Right atrium auricular region (tissue), 2 donors: ENCODE data around the gene ZFX. TPM values are rescaled to one million over a fixed set of nuclear protein-coding genes. Genes with fewer than 3 reads are reported as not detected.

Source experiments
- DNase-seq: peaks from one replicate; pipeline ENCODE4 v3.0.0-alpha.2; 2019; ENCODE audit warnings: low spot score
- H3K27ac ChIP-seq, 2 donors: fragments of 200-600 bp; sonication (generic); 1 replicate in 1 of 2; 2 replicates in 1 of 2; pipeline ENCODE4 v1.5.1; 2016 to 2019
- H3K27me3 ChIP-seq, 2 donors: fragments of 200-600 bp; sonication (generic); one replicate each; pipeline versions ENCODE4 v1.5.1 to v1.6.0; 2017 to 2019
- H3K36me3 ChIP-seq: fragments of 200-600 bp; sonication (generic); one replicate; pipeline ENCODE4 v1.5.1; 2016
- H3K4me1 ChIP-seq, 2 donors: fragments of 200-600 bp; sonication (generic); one replicate each; pipeline versions ENCODE4 v1.5.1 to v1.6.0; 2017 to 2019
- H3K4me3 ChIP-seq, 2 donors: fragments of 200-600 bp; sonication (generic); 1 replicate in 1 of 2; 2 replicates in 1 of 2; pipeline ENCODE4 v1.5.1; 2017 to 2019; ENCODE audit warnings: mild to moderate bottlenecking in 1 of 2, moderate library complexity in 1 of 2
- H3K9me3 ChIP-seq, 2 donors: fragments of 200-600 bp; sonication (generic); one replicate each; pipeline ENCODE4 v1.5.1; 2019
- total RNA-seq, 2 donors: library from RNA; depleted of rRNA; stranded (reverse); fragments of >200 nt; gene quantifications; one replicate each; pipeline ENCODE4 v1.1.0, GENCODE V29; 2016
- TF ChIP-seq, protein P1 (sequence below), 2 donors: fragments of 200-600 bp; sonication (generic); IDR thresholded peaks; one replicate each; pipeline ENCODE4 v1.5.1; 2019; ENCODE audit warnings: antibody characterized with exemption in 2 of 2

Gene ZFX
- total RNA-seq, 2 donors from 2014 or later, result 32.6 to 36.6 TPM

DNA sequence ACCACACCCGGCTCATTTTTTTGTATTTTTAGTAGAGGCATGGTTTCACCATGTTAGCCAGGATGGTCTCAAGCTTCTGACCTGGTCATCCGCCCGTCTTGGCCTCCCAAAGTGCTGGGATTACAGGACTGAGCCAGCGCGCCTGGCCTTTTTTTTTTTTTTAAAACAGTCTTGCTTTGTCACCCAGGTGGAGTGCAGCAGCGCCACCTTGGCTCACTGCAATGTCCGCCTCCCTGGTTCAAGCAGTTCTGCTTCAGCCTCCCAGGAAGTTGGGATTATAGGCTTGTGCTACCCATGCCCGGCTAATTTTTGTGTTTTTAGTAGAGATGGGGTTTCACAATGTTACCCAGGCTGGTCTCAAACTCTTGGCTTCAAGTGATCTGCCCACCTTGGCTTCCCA, 28.9 kb downstream of the ZFX start:
- no peaks in the 10 kb centered on the region for H3K9me3 ChIP-seq
- peaks cover 63% of the 10 kb centered on the region for H3K36me3 ChIP-seq
- H3K27ac ChIP-seq, result no peak overlapping the region
- no peaks in the 10 kb centered on the region for H3K4me1 ChIP-seq
- TF ChIP-seq, protein P1, sequence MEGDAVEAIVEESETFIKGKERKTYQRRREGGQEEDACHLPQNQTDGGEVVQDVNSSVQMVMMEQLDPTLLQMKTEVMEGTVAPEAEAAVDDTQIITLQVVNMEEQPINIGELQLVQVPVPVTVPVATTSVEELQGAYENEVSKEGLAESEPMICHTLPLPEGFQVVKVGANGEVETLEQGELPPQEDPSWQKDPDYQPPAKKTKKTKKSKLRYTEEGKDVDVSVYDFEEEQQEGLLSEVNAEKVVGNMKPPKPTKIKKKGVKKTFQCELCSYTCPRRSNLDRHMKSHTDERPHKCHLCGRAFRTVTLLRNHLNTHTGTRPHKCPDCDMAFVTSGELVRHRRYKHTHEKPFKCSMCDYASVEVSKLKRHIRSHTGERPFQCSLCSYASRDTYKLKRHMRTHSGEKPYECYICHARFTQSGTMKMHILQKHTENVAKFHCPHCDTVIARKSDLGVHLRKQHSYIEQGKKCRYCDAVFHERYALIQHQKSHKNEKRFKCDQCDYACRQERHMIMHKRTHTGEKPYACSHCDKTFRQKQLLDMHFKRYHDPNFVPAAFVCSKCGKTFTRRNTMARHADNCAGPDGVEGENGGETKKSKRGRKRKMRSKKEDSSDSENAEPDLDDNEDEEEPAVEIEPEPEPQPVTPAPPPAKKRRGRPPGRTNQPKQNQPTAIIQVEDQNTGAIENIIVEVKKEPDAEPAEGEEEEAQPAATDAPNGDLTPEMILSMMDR (IDR thresholded peaks at IDR 0.05), result no peak
- no peaks in the 10 kb centered on the region for H3K27me3 ChIP-seq
- DNase-seq, result no peak
- H3K4me3 ChIP-seq, result no peak overlapping the region

DNA sequence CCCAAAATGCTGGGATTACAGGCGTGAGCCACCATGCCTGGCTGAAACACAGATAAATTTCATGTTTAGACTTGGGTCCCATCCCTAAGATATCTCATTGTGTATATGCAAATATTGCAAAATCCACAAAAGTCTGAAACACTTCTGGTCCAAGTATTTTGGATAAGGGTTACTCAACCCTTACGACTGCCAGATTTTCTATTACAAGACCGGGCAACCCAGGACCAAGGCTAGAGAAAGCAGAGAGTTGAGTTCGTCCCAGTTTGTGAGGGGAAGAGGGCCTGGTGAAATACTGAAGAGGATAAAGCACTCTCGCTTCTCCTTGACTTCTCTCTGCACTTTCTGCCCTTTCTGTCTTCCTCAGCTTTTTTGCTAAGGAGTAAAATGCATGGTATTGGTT, 34.5 kb downstream of the ZFX start:
- no peak for DNase-seq
- Histone ChIP-seq H3K36me3 (peaks cover 19% of the 10 kb centered on the region), H3K27me3 (no peaks in the 10 kb centered on the region), H3K4me3 (no peak overlapping the region), H3K4me1 (no peaks in the 10 kb centered on the region), H3K27ac (no peak overlapping the region), H3K9me3 (no peaks in the 10 kb centered on the region)
- TF ChIP-seq, protein P1 (IDR thresholded peaks at IDR 0.05), result no peak

DNA sequence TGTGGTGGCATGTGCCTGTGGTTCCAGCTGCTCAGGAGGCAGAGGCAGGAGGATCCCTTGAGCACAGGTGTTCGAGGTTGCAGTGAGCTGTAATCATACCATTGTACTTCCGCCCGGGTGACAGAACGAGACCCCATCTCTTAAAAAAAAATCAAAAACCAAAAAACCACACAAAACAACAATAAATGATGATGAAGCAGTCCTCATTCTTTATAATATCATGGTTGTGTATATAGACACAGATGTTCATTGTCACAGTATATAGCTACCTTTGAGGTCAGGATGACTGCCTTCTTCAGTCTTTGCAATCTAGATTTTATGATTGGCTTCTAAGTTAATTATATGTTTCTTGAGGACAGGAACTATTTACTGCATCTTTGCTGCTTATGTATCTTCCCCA, 37.0 kb downstream of the ZFX start:
- Histone ChIP-seq H3K4me1 (peaks cover 0 to 4% of the 10 kb centered on the region in 2 donors), H3K36me3 (no peaks in the 10 kb centered on the region), H3K9me3 (no peaks in the 10 kb centered on the region), H3K27me3 (no peaks in the 10 kb centered on the region), H3K27ac (no peak overlapping the region), H3K4me3 (no peak overlapping the region)
- TF ChIP-seq, protein P1 (IDR thresholded peaks at IDR 0.05), result no peak
- no peak for DNase-seq

DNA sequence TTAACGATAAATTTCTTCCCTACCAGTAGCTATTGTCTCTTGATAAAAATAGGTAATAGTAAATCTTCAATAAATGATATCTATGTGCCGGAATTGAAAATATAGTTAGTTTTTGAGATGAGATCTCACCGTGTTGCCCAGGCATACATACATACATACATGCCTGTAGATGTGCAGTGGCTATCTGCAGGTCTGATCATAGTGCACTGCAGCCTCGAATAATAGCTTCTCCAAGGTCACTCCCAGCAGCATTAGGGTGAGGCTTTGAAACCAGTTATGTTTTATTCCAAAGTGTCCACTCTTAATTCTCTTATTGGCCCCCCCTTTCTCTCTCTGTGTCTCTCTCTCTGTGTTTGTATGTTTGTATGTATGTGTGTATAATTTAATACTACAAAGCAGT, 37.5 kb downstream of the ZFX start:
- Histone ChIP-seq H3K4me1 (peaks cover 0 to 4% of the 10 kb centered on the region in 2 donors), H3K4me3 (no peak overlapping the region), H3K9me3 (no peaks in the 10 kb centered on the region), H3K36me3 (no peaks in the 10 kb centered on the region), H3K27me3 (no peaks in the 10 kb centered on the region), H3K27ac (no peak overlapping the region)
- DNase-seq, result no peak
- TF ChIP-seq, protein P1 (IDR thresholded peaks at IDR 0.05), result no peak

DNA sequence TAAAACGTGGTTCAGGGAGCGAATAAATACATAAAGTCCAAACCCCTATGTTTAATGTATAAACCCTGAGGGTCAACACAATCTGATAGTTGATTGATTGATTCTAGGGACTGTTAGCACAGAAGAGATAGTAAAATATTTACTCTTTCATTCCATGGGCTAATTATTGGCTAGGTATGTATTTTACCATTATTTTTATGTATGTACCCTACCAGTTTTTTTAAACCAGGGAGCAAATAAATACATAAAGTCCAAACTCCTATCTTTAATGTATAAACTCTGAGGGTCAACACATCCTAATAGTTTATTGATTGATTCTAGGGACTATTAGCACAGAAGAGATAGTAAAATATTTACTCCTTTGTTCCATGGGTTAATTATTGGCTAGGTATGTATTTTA, 40.0 kb downstream of the ZFX start:
- Histone ChIP-seq H3K27ac (no peak overlapping the region), H3K36me3 (no peaks in the 10 kb centered on the region), H3K27me3 (no peaks in the 10 kb centered on the region), H3K4me3 (no peak overlapping the region), H3K4me1 (peaks cover 0 to 8% of the 10 kb centered on the region in 2 donors), H3K9me3 (no peaks in the 10 kb centered on the region)
- TF ChIP-seq, protein P1 (IDR thresholded peaks at IDR 0.05), result no peak
- no peak for DNase-seq

DNA sequence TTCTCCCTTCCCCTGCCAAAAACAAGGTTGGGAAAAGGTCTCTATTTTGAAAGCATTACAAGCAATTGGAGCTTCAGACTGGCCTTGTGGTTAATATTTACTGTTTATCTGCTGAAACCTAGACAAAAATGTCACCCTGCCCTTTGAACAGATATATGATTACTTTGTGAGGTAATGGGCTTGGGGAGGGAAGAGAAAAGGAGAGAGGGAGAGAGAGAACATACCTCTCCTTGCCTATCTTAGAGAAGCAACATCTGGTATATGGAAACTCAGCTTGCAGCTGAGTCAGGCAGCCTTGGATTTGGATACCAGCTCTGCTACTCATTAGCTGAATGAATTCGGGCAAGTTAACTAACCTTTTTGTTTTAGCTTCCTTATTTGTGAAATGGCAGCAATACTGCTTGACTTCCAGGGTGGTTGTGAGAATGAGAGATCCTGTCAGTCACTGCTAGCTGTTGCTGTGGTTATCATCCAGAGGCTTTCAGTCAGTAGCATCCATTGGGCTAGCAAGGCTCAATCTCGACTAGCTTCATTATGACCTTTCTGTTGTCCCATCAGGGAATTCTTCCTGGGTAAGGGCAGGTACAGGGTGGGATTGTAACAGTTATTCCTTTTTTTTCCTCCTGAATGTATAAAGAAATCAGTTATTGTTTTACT, 41.1 kb downstream of the ZFX start:
- Histone ChIP-seq H3K27ac (no peak overlapping the region), H3K27me3 (no peaks in the 10 kb centered on the region), H3K36me3 (no peaks in the 10 kb centered on the region), H3K4me3 (no peak overlapping the region), H3K9me3 (no peaks in the 10 kb centered on the region), H3K4me1 (peaks cover 0 to 8% of the 10 kb centered on the region in 2 donors)
- TF ChIP-seq, protein P1 (IDR thresholded peaks at IDR 0.05), result no peak
- no peak for DNase-seq
